DMS153 treated with DMSO at 0.1 percent for 48 hours (cell line): ENCODE results near the gene PLXDC2.
"Not testable (repeated sequence)": the region's sequence is repeated elsewhere in the genome, so short reads cannot be mapped to it uniquely, and the experiment has no call there.

Experiments
- DNase-seq: peaks from one replicate; lab custom pipeline; 2025; ENCODE audit not compliant: unreplicated experiment; lab: John Stamatoyannopoulos, UW

Gene PLXDC2

GRCh38 chr10:19971343-19972052 is 155.3 kb downstream of the PLXDC2 start:
- DNase-seq = no peak

- DNase-seq = no peak
These were observed 157.9 kb downstream of the PLXDC2 start for GRCh38 chr10:19974138-19974537.

GRCh38 chr10:19974554-19974953 is 158.3 kb downstream of the PLXDC2 start:
- no peak for DNase-seq

- DNase-seq = no peak
These were observed 160.9 kb downstream of the PLXDC2 start for GRCh38 chr10:19977097-19977521.

GRCh38 chr10:19979628-19980027 is 163.4 kb downstream of the PLXDC2 start:
- DNase-seq = no peak

- no peak for DNase-seq
These were observed 167.8 kb downstream of the PLXDC2 start for GRCh38 chr10:19983880-19984565.

GRCh38 chr10:19985745-19986144 is 169.5 kb downstream of the PLXDC2 start:
- no peak for DNase-seq

- DNase-seq = no peak
These were observed 170.4 kb downstream of the PLXDC2 start for GRCh38 chr10:19986591-19986990.

- DNase-seq = no peak
These were observed 171.7 kb downstream of the PLXDC2 start for GRCh38 chr10:19987931-19988330.

GRCh38 chr10:19993714-19994315 is 177.6 kb downstream of the PLXDC2 start:
- no peak for DNase-seq

- no peak for DNase-seq
These were observed 182.2 kb downstream of the PLXDC2 start for GRCh38 chr10:19998482-19998881.

- no peak for DNase-seq
These were observed 183.2 kb downstream of the PLXDC2 start for GRCh38 chr10:19999431-19999830.

GRCh38 chr10:20002026-20002425 is 185.8 kb downstream of the PLXDC2 start:
- DNase-seq = not testable (repeated sequence)

GRCh38 chr10:20002657-20003056 is 186.4 kb downstream of the PLXDC2 start:
- no peak for DNase-seq

GRCh38 chr10:20004087-20004523 is 187.9 kb downstream of the PLXDC2 start:
- DNase-seq = no peak

- no peak for DNase-seq
These were observed 189.4 kb downstream of the PLXDC2 start for GRCh38 chr10:20005638-20006037.

- no peak for DNase-seq
These were observed 190.1 kb downstream of the PLXDC2 start for GRCh38 chr10:20006169-20006870.

GRCh38 chr10:20007426-20007825 is 191.2 kb downstream of the PLXDC2 start:
- DNase-seq = no peak

- DNase-seq = no peak
These were observed 197.9 kb downstream of the PLXDC2 start for GRCh38 chr10:20013991-20014750.

- no peak for DNase-seq
These were observed 201.7 kb downstream of the PLXDC2 start for GRCh38 chr10:20017961-20018360.

GRCh38 chr10:20020677-20021076 is 204.4 kb downstream of the PLXDC2 start:
- no peak for DNase-seq
